HepG2 (cell line): ENCODE results near the gene SEC61B.

Experiments used
- MAFF ChIP-seq: IDR thresholded peaks from 2 replicates; pipeline ENCODE4 v1.6.1; 2011; ENCODE audit warnings: low read depth, low read length, improper control_type of control experiment
- ZNF407 ChIP-seq: sonication (generic); formaldehyde crosslinking; IDR thresholded peaks from one replicate; pipeline ENCODE4 v1.5.1; 2020; ENCODE audit warnings: mild to moderate bottlenecking, missing genetic modification reagents; ENCODE audit errors: not compliant biosample characterization

GRCh38 chr9:99264070-99264680, 42.1 kb downstream of the SEC61B start:
- TF ChIP-seq MAFF (no peak), ZNF407 (no peak)
